ENCODE results near the gene MARK4.

GRCh38 chr19:45322744-45323281 lies 71.7 kb downstream of the MARK4 start, which contains the start of gene CKM:
- TF ChIP-seq CTCF (conservative IDR thresholded peaks at IDR 0.05) (no peak), ZFX (IDR thresholded peaks at IDR 0.05) (no peak)

All from C4-2B (cell line).